CD4-positive, alpha-beta T cell treated with Interferon gamma for 1 hour (primary cell): ENCODE results near the gene ZDHHC14.
A peak's percentile ranks its signal among the peaks of the same experiment; 100 is the strongest.

ENCODE experiments used
- DNase-seq: peaks from one replicate; pipeline ENCODE4 v3.0.0-alpha.2; 2020

ZDHHC14 gene

DNA sequence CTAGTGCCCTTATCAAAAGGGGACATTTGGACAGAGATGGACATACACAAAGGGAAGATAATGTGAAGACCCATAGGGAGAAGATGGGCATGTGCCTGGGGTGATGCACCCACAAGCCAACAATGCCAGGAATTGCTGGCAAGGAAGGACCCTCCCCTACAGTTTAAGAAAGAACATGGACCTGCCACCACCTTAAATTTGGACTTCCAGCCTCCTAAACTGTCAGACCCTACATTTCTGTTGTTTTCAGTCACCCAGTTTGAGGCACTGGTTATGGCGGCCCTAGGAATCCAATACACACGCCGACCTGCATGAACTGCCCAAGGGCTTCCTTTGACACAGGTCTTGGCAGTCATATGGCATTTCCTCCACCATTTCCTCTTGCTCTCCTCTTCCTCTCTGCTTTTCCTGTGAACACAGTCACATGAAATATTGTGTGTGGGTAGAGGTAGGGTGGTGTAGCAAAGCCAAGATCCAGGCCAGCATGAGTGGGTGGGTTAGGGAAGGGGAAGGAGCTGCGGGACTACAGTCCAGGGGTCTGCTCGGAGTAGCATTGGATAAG is 115.6 kb downstream of the ZDHHC14 start:
- no peak for DNase-seq

- no peak for DNase-seq
These were observed 116.6 kb downstream of the ZDHHC14 start for GRCh38 chr6:157497579-157497978.

- DNase-seq = no peak
These were observed 117.8 kb downstream of the ZDHHC14 start for GRCh38 chr6:157498817-157499216.

GRCh38 chr6:157500022-157500421 is 119.0 kb downstream of the ZDHHC14 start:
- DNase-seq = no peak

- no peak for DNase-seq
These were observed 122.2 kb downstream of the ZDHHC14 start for GRCh38 chr6:157503018-157503747.

GRCh38 chr6:157505912-157506491 is 125.0 kb downstream of the ZDHHC14 start:
- DNase-seq = no peak

GRCh38 chr6:157510323-157511188 is 129.6 kb downstream of the ZDHHC14 start:
- no peak for DNase-seq

GRCh38 chr6:157511682-157512381 is 130.8 kb downstream of the ZDHHC14 start:
- no peak for DNase-seq

GRCh38 chr6:157512382-157512682 is 131.3 kb downstream of the ZDHHC14 start:
- DNase-seq = no peak

DNA sequence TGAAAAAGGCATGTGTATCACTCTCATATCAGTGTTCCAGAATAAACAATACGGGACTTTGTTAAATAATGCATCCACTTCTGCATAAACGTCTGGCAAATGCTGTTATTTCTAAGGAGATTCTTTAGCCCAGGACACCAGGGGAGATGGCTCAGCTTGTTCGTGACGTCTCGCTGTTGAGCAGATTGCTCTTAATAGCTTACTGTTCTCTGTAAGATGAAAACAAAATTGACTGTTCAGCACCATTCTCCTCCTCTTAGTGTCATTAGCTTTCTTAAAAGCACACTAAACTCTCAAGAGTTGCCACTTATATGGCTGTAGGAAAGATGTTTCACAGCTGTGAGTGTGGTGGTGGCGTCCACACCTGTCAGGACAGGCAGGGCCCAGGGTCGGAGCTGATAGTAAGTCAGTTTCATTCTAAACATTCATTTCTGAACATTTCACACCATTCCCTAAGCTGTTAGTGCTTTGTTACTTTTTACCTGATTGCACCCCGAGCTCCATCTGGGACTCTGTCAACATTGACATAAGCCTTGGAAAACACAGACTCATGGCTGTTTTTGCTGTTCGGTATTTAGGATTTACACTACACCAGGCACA is 132.1 kb downstream of the ZDHHC14 start:
- no peak for DNase-seq

GRCh38 chr6:157513619-157514485 is 132.9 kb downstream of the ZDHHC14 start:
- no peak for DNase-seq

DNA sequence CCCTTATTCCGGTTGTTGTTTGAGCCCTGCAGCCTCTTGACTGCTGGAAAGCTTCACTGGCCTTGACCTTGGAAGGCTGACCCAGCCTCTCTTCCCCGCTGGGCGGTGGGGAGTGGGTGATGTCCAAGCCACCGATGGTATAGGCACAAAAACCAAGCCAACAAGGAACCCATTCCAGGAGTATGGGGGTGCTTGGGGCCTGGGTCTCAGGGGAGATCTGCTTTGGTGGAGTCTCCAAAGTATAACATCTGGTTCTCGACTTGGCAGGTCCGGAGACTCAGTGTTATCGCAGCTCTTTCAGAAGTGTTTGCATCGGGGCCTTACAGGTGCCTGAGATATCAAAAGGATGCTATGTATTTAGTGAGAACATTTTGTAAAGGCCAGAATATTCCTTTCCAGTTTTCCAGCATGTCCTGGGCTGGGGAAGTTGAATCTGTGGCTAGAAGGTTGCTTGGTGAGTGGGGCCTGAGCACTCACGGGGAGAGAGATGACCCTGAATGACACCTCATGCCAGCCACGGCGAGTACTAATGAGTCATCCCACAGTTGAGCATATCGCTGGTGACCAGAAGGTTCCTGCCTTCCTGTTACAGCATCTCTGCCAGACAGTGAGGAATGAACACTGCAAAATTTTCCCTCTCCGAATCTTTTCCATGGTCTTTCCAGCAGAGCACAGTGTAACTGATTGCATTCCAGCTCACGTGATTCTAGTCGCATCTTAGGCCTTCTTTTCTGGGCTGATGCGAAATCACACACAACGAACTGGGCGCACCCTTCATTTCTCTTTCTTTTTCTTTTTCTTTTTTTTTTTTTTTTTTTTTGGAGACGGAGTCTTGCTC is 133.9 kb downstream of the ZDHHC14 start:
- peak; percentile 44 for DNase-seq

DNA sequence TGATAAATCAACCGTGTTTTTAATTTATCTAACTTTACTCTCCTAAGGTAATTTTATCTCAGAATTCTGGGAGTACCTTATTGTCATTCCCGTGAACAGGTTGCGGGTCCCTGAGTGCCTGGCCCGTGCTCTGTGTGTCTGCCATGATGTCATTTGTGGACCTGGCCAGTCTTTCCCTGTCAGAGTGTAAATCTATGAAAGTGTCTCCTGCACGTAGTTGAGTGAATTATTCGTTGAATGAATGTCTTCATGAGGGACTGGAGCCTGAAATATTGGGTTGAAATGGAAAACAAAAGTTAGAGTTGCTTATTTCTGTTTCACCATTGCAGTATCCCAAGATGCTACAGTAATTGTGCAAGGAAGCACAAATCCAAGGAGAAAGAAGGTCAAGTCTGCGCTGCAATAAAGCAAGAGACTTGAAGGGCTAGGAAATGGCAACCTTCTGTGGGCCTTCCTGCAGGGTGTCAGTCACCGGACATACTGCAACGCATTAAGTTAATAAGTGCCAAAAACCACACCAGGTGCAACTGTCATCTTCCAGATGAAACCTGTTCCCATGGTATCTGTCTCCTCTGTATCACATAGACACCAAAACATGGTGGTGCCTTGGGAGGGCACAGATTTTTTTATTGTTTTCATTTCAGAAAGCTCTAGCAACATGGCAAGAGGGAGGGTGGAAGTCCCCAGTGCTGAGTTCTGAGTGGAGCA is 135.5 kb downstream of the ZDHHC14 start:
- no peak for DNase-seq

DNA sequence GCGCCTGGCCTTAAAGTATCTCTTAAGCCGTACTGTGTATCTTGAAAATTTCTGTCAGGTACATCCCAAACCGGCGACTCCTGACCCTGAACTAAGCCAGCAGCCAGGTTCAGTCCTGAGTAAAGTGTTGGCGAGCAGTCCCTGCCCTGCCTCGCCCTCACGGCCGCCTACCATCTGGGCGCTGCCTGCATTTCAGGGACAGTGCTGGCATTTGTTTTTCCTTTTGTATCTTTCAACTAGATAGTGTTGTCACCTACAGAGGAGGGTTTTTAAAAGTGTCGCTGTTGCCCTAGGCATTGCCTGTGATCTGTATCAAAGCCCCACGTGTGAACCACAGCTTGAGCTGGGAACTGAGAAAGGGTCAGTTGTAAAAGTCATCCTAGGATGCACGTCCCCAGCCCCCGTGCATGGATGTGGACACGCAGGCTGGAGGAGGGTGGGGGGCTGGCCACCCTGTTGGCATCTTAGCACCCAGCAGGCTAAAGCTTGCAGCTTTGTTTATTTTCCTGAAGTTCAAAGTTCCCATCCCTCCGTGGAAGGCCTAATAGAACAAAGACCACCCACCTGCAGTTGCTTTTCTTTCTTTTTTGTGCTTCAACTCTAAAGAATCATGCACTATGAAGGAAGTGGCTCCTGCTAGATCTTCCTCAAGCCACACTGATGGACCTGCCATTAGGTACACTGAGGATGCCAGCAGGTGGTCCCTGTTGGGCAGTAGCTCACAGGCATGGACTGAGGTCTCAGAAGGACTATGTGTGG is 136.8 kb downstream of the ZDHHC14 start:
- DNase-seq = no peak

GRCh38 chr6:157518397-157519250 is 137.6 kb downstream of the ZDHHC14 start:
- no peak for DNase-seq

- DNase-seq = no peak
These were observed 138.5 kb downstream of the ZDHHC14 start for GRCh38 chr6:157519255-157520116.

- no peak for DNase-seq
These were observed 139.1 kb downstream of the ZDHHC14 start for GRCh38 chr6:157520117-157520406.
